HepG2 (cell line): ENCODE results near the gene OBP2A. TPM values are rescaled to one million over a fixed set of nuclear protein-coding genes. Genes with fewer than 3 reads are reported as not detected.

ENCODE experiments used
- ATAC-seq: fragments of 200-7000 bp; cut with Tn5 transposase; 3 replicates; pipeline ENCODE4 v1.9.1; 2020; ENCODE audit warnings: mild to moderate bottlenecking, moderate library complexity
- BruUV-seq: library from RNA; stranded (reverse); fragments of 400-500 nt; replicated peaks from 2 replicates; lab custom pipeline; 2021; lab: Mats Ljungman, UMichigan
- CTCF ChIA-PET: fragments of 300-600 bp; formaldehyde crosslinking; extraction: SDS; loops from one replicate; lab custom pipeline; 2021; ENCODE audit warnings: low total read pairs, inconsistent platforms, low intra/inter-chr PET ratio; lab: Yijun Ruan, JAX
- POLR2A ChIA-PET: fragments of 350-600 bp; sonication (Branson Sonifier 250); formaldehyde crosslinking; loops from one replicate; lab custom pipeline; 2020; ENCODE audit warnings: antibody characterized with exemption, inconsistent platforms; lab: Yijun Ruan, JAX
- DNase-seq: peaks from one replicate; pipeline ENCODE4 v3.0.0-alpha.2; 2015; ENCODE audit warnings: low spot score
- FAIRE-seq: peaks from 3 replicates; lab custom pipeline; 2011; peaks lifted over from hg19 to GRCh38; lab: Jason Lieb, UNC
- H2AFZ ChIP-seq: one replicate; pipeline ENCODE4 v1.6.1; 2011; ENCODE audit warnings: low read length, inconsistent platforms
- H3K27ac ChIP-seq: fragments of 300-600 bp; 3 replicates; pipeline ENCODE4 v1.8.0; 2011; ENCODE audit warnings: mixed run types, mild to moderate bottlenecking, mixed read lengths, low read length, inconsistent platforms; ENCODE audit not compliant: insufficient read depth; ENCODE audit errors: extremely low read length
- H3K27me3 ChIP-seq, 2 experiments: fragments of 200-600 bp in 1 of 2; 2 replicates in 1 of 2; 3 replicates in 1 of 2; pipeline versions ENCODE4 v1.6.0 to v1.8.0; 2011; ENCODE audit warnings: low read length in 2 of 2, mild to moderate bottlenecking in 2 of 2, moderate library complexity in 2 of 2, inconsistent platforms in 1 of 2; ENCODE audit not compliant: insufficient read depth in 2 of 2, control insufficient read depth in 1 of 2
- H3K36me3 ChIP-seq, 2 experiments: fragments of 200-600 bp in 1 of 2; replicated peaks in 1 of 2; 2 replicates in 1 of 2; 3 replicates in 1 of 2; pipeline versions ENCODE4 v1.5.1 to v1.8.0; 2011; ENCODE audit warnings: low read length in 2 of 2, inconsistent platforms in 1 of 2; ENCODE audit not compliant: insufficient read depth in 2 of 2, control insufficient read depth in 1 of 2
- H3K4me1 ChIP-seq: 2 replicates; pipeline ENCODE4 v1.5.1; 2012; ENCODE audit warnings: low read length, inconsistent platforms; ENCODE audit not compliant: insufficient read depth
- H3K4me2 ChIP-seq: 2 replicates; pipeline ENCODE4 v1.6.0; 2011; ENCODE audit warnings: low read depth, low read length, inconsistent platforms
- H3K4me3 ChIP-seq, 3 experiments: fragments of 200-600 bp in 1 of 3; sonication (generic), shearing (Covaris generic) in 1 of 3; replicated peaks in 1 of 3; 2 replicates each; pipeline ENCODE4 v1.5.1; 2011 to 2016; ENCODE audit warnings: low read length in 3 of 3, inconsistent platforms in 2 of 3, low read depth in 2 of 3, mild to moderate bottlenecking in 2 of 3, control low read depth in 1 of 3, mixed read lengths in 1 of 3; ENCODE audit not compliant: insufficient read depth in 1 of 3
- H3K79me2 ChIP-seq: one replicate; pipeline ENCODE4 v1.6.1; 2011; ENCODE audit warnings: low read length, inconsistent platforms; ENCODE audit not compliant: insufficient read depth
- H3K9ac ChIP-seq: 2 replicates; pipeline ENCODE4 v1.6.0; 2011; ENCODE audit warnings: mild to moderate bottlenecking, low read depth, low read length, inconsistent platforms; ENCODE audit not compliant: insufficient read depth
- H3K9me3 ChIP-seq: 2 replicates; pipeline ENCODE4 v1.5.1; 2012; ENCODE audit warnings: mild to moderate bottlenecking, low read length
- H4K20me1 ChIP-seq: 2 replicates; pipeline ENCODE4 v1.6.0; 2011; ENCODE audit warnings: inconsistent platforms, mild to moderate bottlenecking, low read length, moderate library complexity; ENCODE audit not compliant: insufficient read depth
- HOXD1 ChIP-seq: sonication (generic); formaldehyde crosslinking; IDR thresholded peaks from 2 replicates; pipeline ENCODE4 v1.5.0; 2020; ENCODE audit warnings: missing genetic modification reagents
- IRF1 ChIP-seq: sonication (generic); formaldehyde crosslinking; IDR thresholded peaks from 2 replicates; pipeline ENCODE4 v1.4.0; 2020; ENCODE audit warnings: low read depth, mild to moderate bottlenecking, missing genetic modification reagents
- KLF15 ChIP-seq: sonication (generic); formaldehyde crosslinking; IDR thresholded peaks from 2 replicates; pipeline ENCODE4 v1.8.1; 2023; ENCODE audit warnings: borderline replicate concordance, mild to moderate bottlenecking, inconsistent platforms, missing genetic modification reagents, mixed read lengths
- MED8 ChIP-seq: sonication (generic); formaldehyde crosslinking; IDR thresholded peaks from 2 replicates; pipeline ENCODE4 v1.8.1; 2023; ENCODE audit warnings: mild to moderate bottlenecking, missing genetic modification reagents; ENCODE audit not compliant: insufficient replicate concordance
- TOPORS ChIP-seq: sonication (generic); formaldehyde crosslinking; IDR thresholded peaks from 2 replicates; pipeline ENCODE4 v1.8.0; 2023; ENCODE audit warnings: mild to moderate bottlenecking, missing genetic modification reagents
- ZNF225 ChIP-seq: sonication (generic); formaldehyde crosslinking; IDR thresholded peaks from 2 replicates; pipeline ENCODE4 v1.4.0; 2020; ENCODE audit warnings: mild to moderate bottlenecking, missing genetic modification reagents
- ZNF318 ChIP-seq: sonication (generic); formaldehyde crosslinking; IDR thresholded peaks from 2 replicates; pipeline ENCODE4 v1.4.0; 2020; ENCODE audit warnings: mild to moderate bottlenecking, missing genetic modification reagents
- ZNF367 ChIP-seq: sonication (generic); formaldehyde crosslinking; IDR thresholded peaks from 2 replicates; pipeline ENCODE4 v1.4.0; 2020; ENCODE audit warnings: missing genetic modification reagents, borderline replicate concordance
- ZNF7 ChIP-seq: IDR thresholded peaks from 2 replicates; pipeline ENCODE4 v1.6.1; 2016; ENCODE audit warnings: missing biosample characterization, missing genetic modification reagents
- ZSCAN12 ChIP-seq: sonication (generic); formaldehyde crosslinking; IDR thresholded peaks from 2 replicates; pipeline ENCODE4 v1.9.0; 2021; ENCODE audit warnings: mild to moderate bottlenecking, missing genetic modification reagents
- WGBS: methylation state at CpG from one replicate; pipeline ENCODE4 v1.1.6; 2017; ENCODE audit warnings: low lambda C conversion rate; 5-methylcytosine and 5-hydroxymethylcytosine counted together
- in situ Hi-C: cut with HindIII; loops from 2 replicates; pipeline ENCODE4 v1.10.0; 2017; ENCODE audit warnings: low pct_unique_long_range_greater_than_20kb; ENCODE audit not compliant: extremely low pct_ligation_motif_present
- intact Hi-C: fragments of 100-400 bp; cut with micrococcal nuclease; formaldehyde crosslinking; loops from one replicate; pipeline ENCODE4 v1.10.0; 2022; ENCODE audit not compliant: unreplicated experiment
- polyA plus RNA-seq, 8 experiments: library from polyadenylated mRNA; depleted of rRNA in 3 of 8; stranded (reverse) in 7 of 8; unstranded in 1 of 8; fragments of >200 nt; fragmentation: Illumina TruSeq in 4 of 8; extraction: Trizol in 4 of 8; gene quantifications; 2 replicates each; pipeline versions ENCODE4 v1.2.1 to v1.2.3, GENCODE V29; 2011 to 2016; ENCODE audit warnings: low read depth in 4 of 8, missing spikeins in 1 of 8, mixed read lengths in 1 of 8; ENCODE audit not compliant: insufficient read depth in 1 of 8
- total RNA-seq, 5 experiments: library from RNA; depleted of rRNA; stranded (reverse); fragments of >200 nt; fragmentation: Illumina TruSeq; extraction: Trizol; gene quantifications; 2 replicates each; pipeline ENCODE4 v1.2.3, GENCODE V29; 2016; ENCODE audit warnings: low read depth in 1 of 5

OBP2A gene
- total and polyA plus RNA-seq, 2 of the 13 experiments (the other 11 are each of a cell fraction or from before 2014, with no cell fraction given), result 0.32 TPM; not detected in 1

- ATAC-seq, result no peak
- CTCF ChIA-PET, result no interaction called here
- POLR2A ChIA-PET, result no interaction called here
- TF ChIP-seq ZNF7 (CRISPR knock-in tag), result no peak
- no peak for TF ChIP-seq ZSCAN12 (CRISPR knock-in tag)
- TF ChIP-seq ZNF225, result no peak
- no peak overlapping the region for H3K4me3 ChIP-seq
- WGBS, result 24% methylated on average over 9 of the region's 9 CpGs
- intact Hi-C loops, result no loop called here
- BruUV-seq, result no TSS peak
- H3K4me1 ChIP-seq, result peaks cover 4% of the 10 kb centered on the region
- no peak for DNase-seq
- no peak overlapping the region for H2AFZ ChIP-seq
- H3K27me3 ChIP-seq, result peaks cover 3 to 25% of the 10 kb centered on the region in 2 experiments; a peak in 4 of 5 replicates
- in situ Hi-C loops, result no loop called here
- H3K27ac ChIP-seq, result no peak overlapping the region
- H3K9me3 ChIP-seq, result no peaks in the 10 kb centered on the region
- H3K4me2 ChIP-seq, result no peak overlapping the region
- FAIRE-seq, result no peak
- H3K79me2 ChIP-seq, result no peaks in the 10 kb centered on the region
- no peaks in the 10 kb centered on the region for H4K20me1 ChIP-seq
- H3K36me3 ChIP-seq, result no peaks in the 10 kb centered on the region
- no peak overlapping the region for H3K9ac ChIP-seq
These were observed 21.4 kb downstream of the OBP2A start for GRCh38 chr9:135567311-135567710.

DNA sequence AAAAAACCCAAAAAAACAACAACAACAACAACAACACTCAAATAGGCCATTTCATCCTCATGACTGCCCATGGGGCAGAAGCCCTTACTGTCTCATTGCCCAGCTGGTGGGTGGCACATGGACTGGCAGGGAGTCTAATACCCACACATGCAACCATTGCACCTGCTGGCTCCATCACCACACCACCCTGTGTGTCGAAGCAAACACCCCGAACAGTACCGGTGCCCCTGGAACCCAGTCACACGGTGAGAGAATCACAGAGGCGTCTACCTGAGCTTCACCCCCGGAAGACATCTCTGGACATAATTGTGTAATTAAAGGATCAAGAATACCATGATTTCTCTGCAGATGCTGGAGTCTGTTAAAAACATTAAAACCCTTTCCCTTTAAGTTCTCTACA is 22.1 kb downstream of the OBP2A start:
- CTCF ChIA-PET, result no interaction called here
- TF ChIP-seq ZNF318 (CRISPR knock-in tag) (no peak), ZNF367 (CRISPR knock-in tag) (no peak), TOPORS (CRISPR knock-in tag) (no peak), HOXD1 (CRISPR knock-in tag) (no peak), KLF15 (CRISPR knock-in tag) (no peak), MED8 (CRISPR knock-in tag) (no peak), IRF1 (CRISPR knock-in tag) (no peak)

More for the DNA sequence above, 22.1 kb downstream of the OBP2A start:
- ATAC-seq (no peak), FAIRE-seq (no peak), DNase-seq (no peak)
- 18% methylated on average over 5 of the region's 6 CpGs for WGBS
- in situ Hi-C loops (no loop called here), intact Hi-C loops (no loop called here)
- Histone ChIP-seq H3K27me3 (peaks cover 1 to 25% of the 10 kb centered on the region in 2 experiments; a peak in 3 of 5 replicates), H3K36me3 (no peaks in the 10 kb centered on the region), H3K79me2 (no peaks in the 10 kb centered on the region), H3K4me1 (no peaks in the 10 kb centered on the region), H3K4me3 (no peak overlapping the region), H4K20me1 (no peaks in the 10 kb centered on the region), H3K27ac (no peak overlapping the region), H2AFZ (no peak overlapping the region), H3K4me2 (no peak overlapping the region), H3K9ac (no peak overlapping the region), H3K9me3 (no peaks in the 10 kb centered on the region)
- no TSS peak for BruUV-seq
- POLR2A ChIA-PET, result no interaction called here
